T-helper 9 cell (primary cell): Measurements from ENCODE around the gene GPER1.
"Not testable (repeated sequence)": the region's sequence is repeated elsewhere in the genome, so short reads cannot be mapped to it uniquely, and the experiment has no call there.

ENCODE experiments used
- DNase-seq: peaks from one replicate; pipeline ENCODE4 v3.0.0-alpha.2; 2020

Gene GPER1

GRCh38 chr7:1070544-1071011, 17.3 kb upstream of the GPER1 start:
- DNase-seq: no peak

- no peak for DNase-seq
Observed at GRCh38 chr7:1071731-1072254, 16.1 kb upstream of the GPER1 start.

GRCh38 chr7:1073142-1073977, 14.6 kb upstream of the GPER1 start:
- DNase-seq: no peak

GRCh38 chr7:1074018-1074417, 13.9 kb upstream of the GPER1 start:
- DNase-seq: not testable (repeated sequence)

GRCh38 chr7:1074593-1075431, 13.1 kb upstream of the GPER1 start:
- DNase-seq: no peak

- no peak for DNase-seq
Observed at GRCh38 chr7:1076184-1077072, 11.5 kb upstream of the GPER1 start.

GRCh38 chr7:1078519-1078918, 9.4 kb upstream of the GPER1 start:
- no peak for DNase-seq

GRCh38 chr7:1078985-1079384, 8.9 kb upstream of the GPER1 start:
- DNase-seq: no peak

GRCh38 chr7:1079546-1079945, 8.4 kb upstream of the GPER1 start:
- DNase-seq: no peak

GRCh38 chr7:1080252-1080920, 7.5 kb upstream of the GPER1 start:
- DNase-seq: no peak

- no peak for DNase-seq
Observed at GRCh38 chr7:1080921-1081255, 7.0 kb upstream of the GPER1 start.

- DNase-seq: no peak
Observed at GRCh38 chr7:1081336-1081735, 6.6 kb upstream of the GPER1 start.

GRCh38 chr7:1081931-1082401, 5.9 kb upstream of the GPER1 start:
- no peak for DNase-seq

- DNase-seq: no peak
Observed at GRCh38 chr7:1083729-1084657, 3.9 kb upstream of the GPER1 start.

- DNase-seq: no peak
Observed at GRCh38 chr7:1085266-1085665, 2.6 kb upstream of the GPER1 start.

GRCh38 chr7:1085910-1086421, 1.9 kb upstream of the GPER1 start:
- DNase-seq: no peak

GRCh38 chr7:1086588-1087464, 1.1 kb upstream of the GPER1 start:
- peak; percentile 72 for DNase-seq

- no peak for DNase-seq
Observed at GRCh38 chr7:1087465-1087814, 473 bp upstream of the GPER1 start.

GRCh38 chr7:1090236-1090635, 2.3 kb downstream of the GPER1 start:
- no peak for DNase-seq
